Esophagus squamous epithelium (tissue), 5 donors: ENCODE measurements around the gene VTN. TPM values are rescaled to one million over a fixed set of nuclear protein-coding genes. Genes with fewer than 3 reads are reported as not detected.

ENCODE experiments used
- DNase-seq: peaks from one replicate; lab custom pipeline; 2025; lab: John Stamatoyannopoulos, UW
- H3K27ac ChIP-seq, 4 donors: fragments of 200-600 bp; sonication (generic); one replicate each; pipeline ENCODE4 v1.5.1; 2016 to 2019; ENCODE audit warnings: mild to moderate bottlenecking in 1 of 4
- H3K27me3 ChIP-seq, 4 donors: fragments of 200-600 bp; sonication (generic); 1 replicate in 3 of 4; 2 replicates in 1 of 4; pipeline versions ENCODE4 v1.5.1 to v1.6.0; 2017 to 2021; ENCODE audit warnings: antibody characterized with exemption in 1 of 4
- H3K36me3 ChIP-seq, 3 donors: fragments of 200-600 bp; sonication (generic); one replicate each; pipeline ENCODE4 v1.5.1; 2016 to 2019
- H3K4me1 ChIP-seq, 3 donors: fragments of 200-600 bp; sonication (generic); one replicate each; pipeline ENCODE4 v1.5.1; 2017 to 2019
- H3K4me3 ChIP-seq, 4 donors: fragments of 200-600 bp; sonication (generic); 1 replicate in 3 of 4; 2 replicates in 1 of 4; pipeline ENCODE4 v1.5.1; 2016 to 2019; ENCODE audit warnings: mild to moderate bottlenecking in 2 of 4, moderate library complexity in 1 of 4
- H3K9me3 ChIP-seq, 3 donors: fragments of 200-600 bp; sonication (generic); one replicate each; pipeline ENCODE4 v1.5.1; 2016 to 2019
- POLR2A ChIP-seq, 4 donors: fragments of 450-650 bp; IDR thresholded peaks; one replicate each; pipeline ENCODE4 v1.6.1; 2017; ENCODE audit warnings: antibody characterized with exemption in 4 of 4, mild to moderate bottlenecking in 4 of 4, moderate library complexity in 3 of 4
- WGBS, 2 donors: methylation state at CpG; one replicate each; pipeline ENCODE4 v1.1.5; 2018; 5-methylcytosine and 5-hydroxymethylcytosine counted together
- intact Hi-C: fragments of 100-400 bp; cut with DNase I; formaldehyde crosslinking; loops from one replicate; pipeline ENCODE4 v1.15.0; 2022
- total RNA-seq, 4 donors: library from RNA; depleted of rRNA; stranded (reverse); fragments of >200 nt; gene quantifications; one replicate each; pipeline ENCODE4 v1.1.0, GENCODE V29; 2016
- TF ChIP-seq, protein P1 (sequence below), 6 experiments: fragments of 450-650 bp in 4 of 6; fragments of 200-600 bp in 2 of 6; sonication (generic) in 2 of 6; IDR thresholded peaks; one replicate each; pipeline ENCODE4 v1.5.1; 2016 to 2019; ENCODE audit warnings: antibody characterized with exemption in 6 of 6, mild to moderate bottlenecking in 4 of 6, moderate library complexity in 4 of 6
- donor health status: DM: yes; HTN: yes; CAD: no.

Gene VTN
- total RNA-seq, 4 donors from 2014 or later, result 0.19 TPM; not detected in 3

DNA sequence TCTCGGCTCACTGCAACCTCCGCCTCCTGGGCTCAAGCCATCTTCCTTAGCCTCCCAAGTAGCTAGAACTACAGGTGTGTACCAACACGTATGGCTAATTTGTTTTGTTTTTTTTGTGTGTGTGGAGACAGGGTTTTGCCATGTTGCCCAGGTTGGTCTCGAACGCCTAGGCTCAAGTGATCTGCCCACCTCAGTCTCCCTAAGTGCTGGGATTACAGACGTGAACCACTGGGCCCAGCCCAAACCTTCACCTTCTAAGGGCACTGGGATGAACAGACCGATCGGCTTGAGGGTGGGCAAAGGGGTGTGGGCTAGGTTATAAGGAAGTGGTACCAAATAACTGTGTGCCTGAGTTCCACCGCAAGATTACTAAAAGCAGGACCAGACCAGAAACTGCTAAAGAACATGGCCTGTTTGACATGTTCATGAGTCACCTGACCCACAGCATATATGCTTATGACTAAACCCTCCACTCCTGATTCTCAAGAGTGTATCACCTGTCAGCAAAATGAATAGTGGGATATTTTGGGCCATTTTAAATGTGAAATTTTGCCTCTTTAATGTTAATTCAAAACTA is 43.0 kb downstream of the VTN start:
- DNase-seq, result no peak
- no peak overlapping the region for H3K4me3 ChIP-seq
- intact Hi-C loops, result no loop called here
- H3K36me3 ChIP-seq, result peaks cover 5 to 58% (median 12%) of the 10 kb centered on the region in 3 donors
- H3K4me1 ChIP-seq, result peaks cover 0 to 19% (median 0%) of the 10 kb centered on the region in 3 donors
- no peak overlapping the region for H3K27ac ChIP-seq
- no peak for TF ChIP-seq POLR2A (IDR thresholded peaks at IDR 0.05)
- TF ChIP-seq, protein P1, sequence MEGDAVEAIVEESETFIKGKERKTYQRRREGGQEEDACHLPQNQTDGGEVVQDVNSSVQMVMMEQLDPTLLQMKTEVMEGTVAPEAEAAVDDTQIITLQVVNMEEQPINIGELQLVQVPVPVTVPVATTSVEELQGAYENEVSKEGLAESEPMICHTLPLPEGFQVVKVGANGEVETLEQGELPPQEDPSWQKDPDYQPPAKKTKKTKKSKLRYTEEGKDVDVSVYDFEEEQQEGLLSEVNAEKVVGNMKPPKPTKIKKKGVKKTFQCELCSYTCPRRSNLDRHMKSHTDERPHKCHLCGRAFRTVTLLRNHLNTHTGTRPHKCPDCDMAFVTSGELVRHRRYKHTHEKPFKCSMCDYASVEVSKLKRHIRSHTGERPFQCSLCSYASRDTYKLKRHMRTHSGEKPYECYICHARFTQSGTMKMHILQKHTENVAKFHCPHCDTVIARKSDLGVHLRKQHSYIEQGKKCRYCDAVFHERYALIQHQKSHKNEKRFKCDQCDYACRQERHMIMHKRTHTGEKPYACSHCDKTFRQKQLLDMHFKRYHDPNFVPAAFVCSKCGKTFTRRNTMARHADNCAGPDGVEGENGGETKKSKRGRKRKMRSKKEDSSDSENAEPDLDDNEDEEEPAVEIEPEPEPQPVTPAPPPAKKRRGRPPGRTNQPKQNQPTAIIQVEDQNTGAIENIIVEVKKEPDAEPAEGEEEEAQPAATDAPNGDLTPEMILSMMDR (IDR thresholded peaks at IDR 0.05), result no peak
- no peaks in the 10 kb centered on the region for H3K27me3 ChIP-seq
- H3K9me3 ChIP-seq, result no peaks in the 10 kb centered on the region
- WGBS, 2 donors, result 65 to 80% methylated on average over 8 to 9 of the region's 9 CpGs

DNA sequence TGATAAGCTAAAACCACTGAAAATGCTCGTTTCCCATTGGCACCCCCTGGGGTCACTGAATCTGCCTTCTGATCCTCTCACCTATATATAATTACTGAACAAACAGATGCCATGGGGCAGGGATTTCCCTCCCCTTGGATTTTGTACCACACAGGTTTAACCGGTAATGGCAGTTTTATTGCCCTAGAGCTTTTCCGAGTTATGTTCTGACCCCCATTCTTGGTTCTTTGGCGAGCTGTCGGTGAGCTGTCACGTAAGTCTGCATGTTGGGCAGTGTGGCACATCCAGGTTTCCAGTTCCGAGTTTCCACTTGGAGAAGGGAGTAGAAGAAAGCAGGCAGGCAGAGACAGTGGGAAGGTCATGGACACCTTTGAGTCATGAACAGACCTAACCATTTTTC is 44.0 kb downstream of the VTN start:
- no peaks in the 10 kb centered on the region for H3K9me3 ChIP-seq
- no peaks in the 10 kb centered on the region for H3K27me3 ChIP-seq
- H3K36me3 ChIP-seq, result peaks cover 5 to 48% (median 5%) of the 10 kb centered on the region in 3 donors
- intact Hi-C loops, result no loop called here
- no peak for TF ChIP-seq POLR2A (IDR thresholded peaks at IDR 0.05)
- TF ChIP-seq, protein P1 (IDR thresholded peaks at IDR 0.05), result no peak
- DNase-seq, result no peak
- WGBS, 2 donors, result 48 to 78% methylated on average over 5 to 6 of the region's 7 CpGs
- no peak overlapping the region for H3K4me3 ChIP-seq
- H3K27ac ChIP-seq, result no peak overlapping the region
- peaks cover 0 to 19% (median 0%) of the 10 kb centered on the region in 3 donors for H3K4me1 ChIP-seq

DNA sequence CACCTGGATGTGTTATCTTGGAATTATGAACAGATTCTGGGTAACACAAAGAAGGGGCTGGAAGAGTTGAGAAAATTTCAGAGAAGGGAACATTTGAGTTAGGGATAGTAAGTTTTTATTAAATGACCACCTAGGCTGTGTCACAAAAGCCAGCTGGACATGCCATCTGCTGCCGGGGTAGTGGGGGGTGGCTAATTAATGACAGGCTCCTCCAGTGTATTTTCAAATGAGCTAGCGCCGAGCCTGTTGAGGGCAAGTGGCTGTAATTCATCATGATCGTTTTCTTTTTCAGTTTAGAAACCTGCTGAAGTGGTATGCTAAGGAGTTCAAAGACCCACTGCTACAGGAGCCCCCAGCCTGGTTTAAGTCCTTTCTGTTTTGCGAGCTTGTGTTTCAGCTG is 44.9 kb downstream of the VTN start:
- WGBS, 2 donors, result 66 to 80% methylated on average over 4 to 5 of the region's 5 CpGs
- H3K4me3 ChIP-seq, result no peak overlapping the region
- H3K36me3 ChIP-seq, result peaks cover 5 to 39% (median 5%) of the 10 kb centered on the region in 3 donors
- no peak for TF ChIP-seq POLR2A (IDR thresholded peaks at IDR 0.05)
- TF ChIP-seq, protein P1 (IDR thresholded peaks at IDR 0.05), result no peak
- H3K9me3 ChIP-seq, result no peaks in the 10 kb centered on the region
- no peaks in the 10 kb centered on the region for H3K27me3 ChIP-seq
- H3K27ac ChIP-seq, result no peak overlapping the region
- intact Hi-C loops, result no loop called here
- no peak for DNase-seq
- H3K4me1 ChIP-seq, result peaks cover 0 to 22% (median 0%) of the 10 kb centered on the region in 3 donors

DNA sequence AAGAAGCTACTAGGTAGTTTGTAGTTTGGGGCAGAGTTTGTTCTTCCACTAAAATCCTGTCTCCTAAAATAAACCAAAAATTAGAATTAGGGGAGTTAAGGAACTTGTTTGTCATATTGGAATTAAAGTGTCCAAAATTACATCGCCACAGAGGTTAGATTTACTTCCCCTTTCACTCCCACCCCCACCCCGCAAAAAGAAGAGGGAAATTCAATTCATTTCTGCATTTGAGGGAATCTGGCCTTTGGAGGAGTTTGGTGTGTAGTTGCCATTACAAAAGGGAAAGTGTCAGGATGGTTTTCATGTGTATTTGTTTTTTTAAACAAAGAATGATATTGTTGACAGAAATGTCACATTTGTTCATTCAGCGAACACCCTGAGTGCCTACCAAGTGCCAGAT is 45.3 kb downstream of the VTN start:
- TF ChIP-seq, protein P1 (IDR thresholded peaks at IDR 0.05), result no peak
- no peak for TF ChIP-seq POLR2A (IDR thresholded peaks at IDR 0.05)
- Histone ChIP-seq H3K27me3 (no peaks in the 10 kb centered on the region), H3K36me3 (peaks cover 5 to 35% (median 5%) of the 10 kb centered on the region in 3 donors), H3K27ac (no peak overlapping the region), H3K4me3 (no peak overlapping the region), H3K4me1 (peaks cover 0 to 27% (median 3%) of the 10 kb centered on the region in 3 donors), H3K9me3 (no peaks in the 10 kb centered on the region)
- intact Hi-C loops, result no loop called here
- no peak for DNase-seq
- WGBS, 2 donors, result 76 to 80% methylated on average over 3 of the region's 3 CpGs

DNA sequence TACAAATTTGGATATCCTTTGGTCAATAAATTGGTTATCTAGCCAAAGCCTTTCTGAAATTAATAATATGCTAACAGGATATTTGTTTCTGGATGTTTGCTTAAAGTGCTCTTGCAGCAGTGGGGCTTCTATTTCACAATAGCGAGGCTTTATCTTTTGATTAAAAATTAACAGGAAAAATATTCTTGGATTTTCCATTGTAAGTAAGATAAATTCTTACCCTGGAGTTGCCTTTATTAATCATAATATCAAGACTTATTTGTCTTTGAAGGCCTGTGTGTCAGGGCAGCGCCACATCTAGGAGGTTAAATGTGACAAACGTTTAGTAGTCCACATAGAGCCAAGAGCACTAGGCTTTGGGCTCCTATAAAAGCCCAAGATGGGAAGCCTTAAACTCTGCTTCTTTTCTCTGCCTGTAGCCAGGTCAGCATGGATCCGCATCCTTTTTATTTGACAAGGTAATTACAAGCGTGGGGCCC is 45.8 kb downstream of the VTN start:
- 85 to 90% methylated on average over 5 of the region's 5 CpGs for WGBS, 2 donors
- intact Hi-C loops, result no loop called here
- Histone ChIP-seq H3K4me3 (no peak overlapping the region), H3K27ac (no peak overlapping the region), H3K36me3 (peaks cover 2 to 30% (median 5%) of the 10 kb centered on the region in 3 donors), H3K4me1 (peaks cover 0 to 31% (median 7%) of the 10 kb centered on the region in 3 donors), H3K27me3 (no peaks in the 10 kb centered on the region), H3K9me3 (no peaks in the 10 kb centered on the region)
- DNase-seq, result no peak
- TF ChIP-seq, protein P1 (IDR thresholded peaks at IDR 0.05), result no peak
- TF ChIP-seq POLR2A (IDR thresholded peaks at IDR 0.05), result no peak
